HL-60/S4 treated with retinoic acid at 250 ng/mL for 4 days and 3 days (cell line): ENCODE results near the gene TXNDC16.
"Not testable (repeated sequence)": the region's sequence is repeated elsewhere in the genome, so short reads cannot be mapped to it uniquely, and the experiment has no call there.

Experiments
- in situ Hi-C: fragments of 300-500 bp; cut with MboI; formaldehyde crosslinking; loops from 2 replicates; pipeline ENCODE4 v1.7.0; 2022; ENCODE audit warnings: low sequenced_read_pairs

TXNDC16 gene

GRCh38 chr14:52545584-52546317, 6.6 kb downstream of the TXNDC16 start:
- in situ Hi-C loops = no loop called here

DNA sequence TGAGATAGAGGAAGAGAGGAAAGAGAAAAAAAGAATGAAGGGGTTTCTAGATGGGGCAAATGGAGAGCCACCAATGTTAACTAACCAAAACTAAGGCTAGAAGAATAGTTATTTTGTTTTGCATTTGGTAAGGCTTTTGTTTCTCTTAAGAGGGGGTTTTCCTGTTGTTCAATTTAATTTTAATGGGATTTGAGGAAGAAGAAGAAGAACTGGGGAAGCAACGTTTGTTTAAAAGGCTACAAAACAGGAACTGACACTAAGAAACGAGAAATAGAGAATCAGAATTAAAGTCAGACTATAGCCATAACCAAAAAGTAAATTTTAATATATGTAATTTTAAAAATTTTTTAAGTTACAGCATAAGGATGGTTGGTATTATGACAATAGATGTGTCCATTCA, 13.7 kb downstream of the TXNDC16 start:
- in situ Hi-C loops = no loop called here

DNA sequence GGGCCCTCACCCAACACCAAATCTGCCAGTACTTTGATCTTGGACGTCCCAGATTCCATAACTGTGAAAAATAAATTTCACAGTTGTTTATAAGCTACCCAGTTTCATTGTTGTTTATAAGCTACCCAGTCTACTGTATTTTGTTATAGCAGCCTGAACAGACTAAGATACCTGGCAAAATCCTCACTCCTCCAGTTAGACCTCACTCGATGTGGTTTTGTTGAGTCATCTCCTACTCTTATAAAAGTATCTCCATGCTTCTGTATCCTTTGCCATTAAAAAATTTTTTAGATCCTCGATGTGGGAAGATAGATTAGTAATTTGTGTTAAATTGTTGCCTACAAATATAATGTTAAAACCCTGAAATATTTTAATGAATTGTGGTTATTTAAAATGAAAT, 16.0 kb downstream of the TXNDC16 start:
- in situ Hi-C loops = no loop called here

GRCh38 chr14:52531481-52531880, 20.8 kb downstream of the TXNDC16 start:
- in situ Hi-C loops = no loop called here

DNA sequence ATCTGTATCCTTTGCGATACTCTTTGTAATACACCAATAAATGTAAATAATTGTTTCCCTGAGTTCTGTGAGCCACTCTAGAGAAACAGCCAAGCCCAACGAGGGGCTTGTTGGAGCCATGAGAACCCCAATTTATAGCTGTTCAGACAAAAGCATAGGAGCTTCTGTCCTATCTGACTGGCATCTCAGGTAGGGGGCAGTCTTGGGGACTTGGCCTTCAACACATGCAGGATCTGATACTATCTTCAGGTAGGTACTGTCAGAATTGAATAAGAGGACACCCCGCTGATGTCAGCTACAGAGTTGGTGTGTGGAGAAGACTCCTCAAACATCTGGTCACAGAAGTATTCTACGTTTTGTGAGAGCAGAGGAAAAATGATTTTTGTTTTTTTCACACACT, 25.3 kb downstream of the TXNDC16 start:
- in situ Hi-C loops = no loop called here

DNA sequence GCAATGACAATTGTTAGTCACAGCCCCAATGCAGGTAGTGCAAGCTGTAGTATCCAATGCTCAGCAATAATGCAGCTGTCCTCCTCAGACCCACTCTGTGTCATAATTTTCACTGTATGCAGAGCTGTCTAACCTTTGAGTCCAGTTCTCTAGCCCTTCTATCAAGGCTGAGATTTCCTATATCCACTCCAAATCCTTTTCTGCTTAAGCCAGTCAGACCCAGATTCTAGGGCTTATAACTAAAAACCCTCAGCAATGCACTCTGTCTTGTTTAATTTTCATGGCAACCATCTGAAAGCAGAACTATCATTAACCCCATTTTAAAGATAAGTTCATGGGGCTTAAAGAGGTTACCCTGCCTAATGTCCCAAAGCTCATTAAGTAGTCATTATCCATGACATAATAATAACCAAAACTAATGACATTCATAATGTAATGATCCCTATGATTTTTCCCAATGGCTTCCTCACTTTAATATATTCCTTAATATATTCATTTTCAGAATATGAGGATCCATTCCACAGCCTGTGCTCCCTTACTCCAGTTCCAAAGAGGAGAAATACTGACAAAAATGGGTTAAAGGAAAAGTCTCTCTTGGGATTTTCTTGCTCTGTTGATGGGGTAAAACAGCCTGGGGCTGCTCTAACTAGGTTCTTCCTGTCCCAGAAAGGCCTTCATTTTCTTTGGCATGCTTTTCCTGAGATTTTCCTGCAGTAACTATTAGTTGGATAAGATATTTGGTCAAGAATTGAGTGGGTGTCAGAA, 29.5 kb downstream of the TXNDC16 start:
- in situ Hi-C loops = no loop called here

- in situ Hi-C loops = no loop called here
These were observed 30.3 kb downstream of the TXNDC16 start for GRCh38 chr14:52522033-52522432.

GRCh38 chr14:52514046-52514811, 38.1 kb downstream of the TXNDC16 start:
- in situ Hi-C loops = no loop called here

DNA sequence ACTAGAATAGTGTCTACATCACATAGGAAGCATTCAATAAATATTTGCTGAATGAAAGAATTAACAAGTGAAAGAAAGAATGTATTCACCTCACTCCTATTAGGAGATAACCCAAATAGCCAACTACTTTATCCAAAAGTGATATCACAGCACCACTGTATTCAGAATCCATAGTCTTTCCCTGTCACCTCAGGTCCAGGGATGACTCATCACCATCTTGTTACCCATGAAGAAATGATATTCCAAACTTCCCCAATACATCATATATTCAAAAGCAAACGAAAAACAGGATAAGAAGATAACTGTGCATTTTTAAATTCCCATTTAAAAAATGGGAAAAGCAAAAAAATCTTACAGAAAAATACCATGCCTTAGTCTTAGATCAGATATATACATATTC, 39.1 kb downstream of the TXNDC16 start:
- in situ Hi-C loops = no loop called here

- in situ Hi-C loops = loop anchor here (25.0 kb wide), 1 partner anchor 482 kb away; no protein-coding TSS in a partner anchor
These were observed 57.9 kb downstream of the TXNDC16 start for GRCh38 chr14:52494444-52494843.

DNA sequence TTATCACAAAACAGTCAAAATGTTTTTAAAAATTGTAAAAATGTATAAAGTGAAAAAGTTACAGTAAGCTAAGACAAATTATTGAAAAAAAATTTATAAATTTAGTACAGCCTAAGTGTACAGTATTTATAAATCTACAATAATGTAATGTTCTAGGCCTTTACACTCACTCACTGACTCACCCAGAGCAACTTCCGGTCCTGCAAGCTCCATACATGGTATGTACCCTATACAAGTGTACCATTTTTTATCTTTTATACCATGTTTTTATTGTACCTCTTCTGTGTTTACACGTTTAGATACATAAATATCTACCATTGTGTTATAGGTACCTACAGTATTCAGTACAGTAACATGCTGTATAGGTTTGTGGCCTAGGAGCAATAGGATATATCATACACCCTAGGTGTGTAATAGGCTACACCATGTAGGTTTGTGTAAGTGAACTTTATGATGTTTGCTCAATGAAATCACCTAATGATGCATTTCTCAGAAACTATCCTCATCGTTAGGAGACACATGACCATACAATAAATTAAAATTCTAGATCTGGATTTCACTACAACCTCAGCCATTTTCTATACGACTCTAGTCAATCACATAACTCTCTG, 66.8 kb downstream of the TXNDC16 start:
- in situ Hi-C loops = loop anchor here (25.0 kb wide), 1 partner anchor 473 kb away; no protein-coding TSS in a partner anchor

DNA sequence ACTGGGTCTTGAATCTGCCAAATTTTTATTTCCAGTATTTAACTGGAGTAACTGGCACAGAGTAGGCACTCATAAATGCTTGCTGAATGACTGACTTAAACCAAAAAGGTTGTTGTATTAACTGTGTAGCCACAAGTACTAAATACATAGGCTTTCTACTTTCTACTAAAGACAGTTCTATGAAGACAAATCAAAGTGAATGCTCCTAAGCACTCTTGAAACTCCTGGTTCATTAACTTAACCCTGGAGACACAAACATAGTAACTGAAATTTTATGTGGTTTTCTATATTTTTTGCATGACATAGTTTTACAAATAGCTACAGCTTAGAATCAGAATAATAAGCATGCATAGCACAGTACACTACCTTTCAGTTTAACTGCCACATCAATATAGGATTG, 70.4 kb downstream of the TXNDC16 start:
- in situ Hi-C loops = loop anchor here (25.0 kb wide), 1 partner anchor 470 kb away; no protein-coding TSS in a partner anchor

GRCh38 chr14:52473557-52473956, 78.7 kb downstream of the TXNDC16 start:
- in situ Hi-C loops = no loop called here

DNA sequence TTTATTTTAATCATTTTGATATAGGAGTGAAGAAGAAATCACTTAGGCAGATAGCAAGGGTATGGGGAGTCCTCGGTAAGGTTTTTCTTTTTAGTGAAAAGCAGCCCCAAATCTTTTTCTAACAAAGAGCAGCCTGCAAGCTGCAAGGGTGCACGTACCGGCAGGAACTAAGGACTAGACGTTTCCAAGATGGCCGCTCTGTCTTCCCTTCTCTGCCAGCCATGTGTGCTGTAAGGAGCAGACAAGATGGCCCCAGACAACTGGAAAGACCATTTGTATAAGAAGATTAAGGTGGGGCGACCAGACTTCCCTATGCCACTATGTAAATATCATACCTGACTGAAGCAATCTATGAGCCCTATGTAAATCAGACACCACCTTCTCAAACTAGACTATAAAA, 79.6 kb downstream of the TXNDC16 start:
- in situ Hi-C loops = no loop called here

GRCh38 chr14:52472251-52472650, 80.1 kb downstream of the TXNDC16 start:
- in situ Hi-C loops = not testable (repeated sequence)

GRCh38 chr14:52467515-52468266, 84.6 kb downstream of the TXNDC16 start:
- in situ Hi-C loops = no loop called here

DNA sequence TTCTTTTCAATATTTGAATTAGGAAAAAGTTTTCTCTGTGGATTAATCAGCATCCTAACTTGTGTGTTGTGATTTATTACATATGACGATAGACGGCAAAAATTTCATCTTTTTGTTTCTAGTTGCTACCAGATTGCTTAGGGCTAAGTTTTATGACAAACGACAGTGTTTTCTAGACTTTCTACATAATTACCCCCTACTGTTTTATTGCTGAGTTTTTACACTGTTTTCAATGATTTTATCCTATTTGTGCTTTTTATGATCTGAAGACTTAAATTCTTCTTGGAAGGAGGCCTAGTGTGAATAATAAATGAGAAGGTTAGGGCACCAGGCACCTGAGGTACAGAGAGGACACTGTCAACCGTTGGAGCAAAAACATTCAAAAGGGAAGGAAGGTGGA, 88.1 kb downstream of the TXNDC16 start:
- in situ Hi-C loops = no loop called here

DNA sequence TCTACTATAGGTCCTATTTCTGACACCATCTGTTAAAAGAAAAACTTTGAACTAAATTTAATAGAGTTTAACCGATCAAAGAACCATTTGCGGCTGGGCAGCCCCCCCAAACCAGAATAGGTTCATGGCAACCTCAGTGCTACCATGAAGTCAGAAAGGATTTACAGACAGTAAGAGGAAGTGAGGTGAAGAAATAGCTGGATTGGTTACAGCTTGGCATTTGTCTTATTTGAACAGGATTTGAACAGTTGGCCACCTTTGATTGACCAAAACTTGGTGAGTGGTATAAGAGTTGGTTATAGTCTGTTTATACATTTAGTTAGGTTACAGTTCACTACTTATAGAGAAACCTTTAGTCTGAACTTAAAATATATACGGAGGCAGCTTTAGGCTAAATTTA, 88.9 kb downstream of the TXNDC16 start:
- in situ Hi-C loops = no loop called here

GRCh38 chr14:52461721-52462120, 90.6 kb downstream of the TXNDC16 start:
- in situ Hi-C loops = no loop called here

DNA sequence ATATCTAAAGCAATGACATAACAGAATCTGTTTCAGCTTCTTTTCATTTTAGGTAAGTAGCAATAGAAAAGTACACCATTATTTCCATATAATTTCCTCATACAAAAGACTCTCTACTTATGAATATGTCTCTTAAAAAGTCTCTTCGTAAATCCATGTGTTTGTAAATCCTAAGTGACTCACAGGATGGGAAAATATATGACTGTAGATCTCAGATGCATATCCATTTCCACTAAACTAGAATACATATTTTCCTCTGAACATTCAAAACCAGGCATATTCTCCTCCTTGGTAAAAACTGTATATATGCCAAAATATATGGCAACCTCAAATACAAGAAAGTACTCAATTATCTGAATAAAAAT, 93.6 kb downstream of the TXNDC16 start:
- in situ Hi-C loops = no loop called here
